Measurements from ENCODE around the gene DGKD.

DGKD gene

GRCh38 chr2:233424154-233424951 is 70.1 kb downstream of the DGKD start:
- Histone ChIP-seq H3K4me3 (replicated peaks; ENCODE audit: insufficient read depth, low read length) (no peak overlapping the region), H3K27me3 (ENCODE audit: insufficient read depth, poor library complexity, severe bottlenecking) (no peaks in the 10 kb centered on the region), H3K27ac (replicated peaks) (no peak overlapping the region)
- TF ChIP-seq POLR2AphosphoS5 (IDR thresholded peaks at IDR 0.05; ENCODE audit: low read depth), result no peak
- TF ChIP-seq REST (IDR thresholded peaks at IDR 0.05; ENCODE audit: insufficient replicate concordance, low read depth), result no peak
- TF ChIP-seq GABPA (IDR thresholded peaks at IDR 0.05; ENCODE audit: low read depth), result no peak
- TF ChIP-seq, protein P1, sequence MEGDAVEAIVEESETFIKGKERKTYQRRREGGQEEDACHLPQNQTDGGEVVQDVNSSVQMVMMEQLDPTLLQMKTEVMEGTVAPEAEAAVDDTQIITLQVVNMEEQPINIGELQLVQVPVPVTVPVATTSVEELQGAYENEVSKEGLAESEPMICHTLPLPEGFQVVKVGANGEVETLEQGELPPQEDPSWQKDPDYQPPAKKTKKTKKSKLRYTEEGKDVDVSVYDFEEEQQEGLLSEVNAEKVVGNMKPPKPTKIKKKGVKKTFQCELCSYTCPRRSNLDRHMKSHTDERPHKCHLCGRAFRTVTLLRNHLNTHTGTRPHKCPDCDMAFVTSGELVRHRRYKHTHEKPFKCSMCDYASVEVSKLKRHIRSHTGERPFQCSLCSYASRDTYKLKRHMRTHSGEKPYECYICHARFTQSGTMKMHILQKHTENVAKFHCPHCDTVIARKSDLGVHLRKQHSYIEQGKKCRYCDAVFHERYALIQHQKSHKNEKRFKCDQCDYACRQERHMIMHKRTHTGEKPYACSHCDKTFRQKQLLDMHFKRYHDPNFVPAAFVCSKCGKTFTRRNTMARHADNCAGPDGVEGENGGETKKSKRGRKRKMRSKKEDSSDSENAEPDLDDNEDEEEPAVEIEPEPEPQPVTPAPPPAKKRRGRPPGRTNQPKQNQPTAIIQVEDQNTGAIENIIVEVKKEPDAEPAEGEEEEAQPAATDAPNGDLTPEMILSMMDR (IDR thresholded peaks at IDR 0.05; ENCODE audit: insufficient read depth, low read length), result no peak
- no peak for TF ChIP-seq SPI1 (IDR thresholded peaks at IDR 0.05; ENCODE audit: borderline replicate concordance, low read depth)
- DNase-seq (ENCODE audit: low read depth in 1 of 2, low spot score in 1 of 2), result no peak

GRCh38 chr2:233426619-233427342 is 72.5 kb downstream of the DGKD start:
- peak; percentile 50 to 86 for DNase-seq (ENCODE audit: low read depth in 1 of 2, low spot score in 1 of 2)
- Histone ChIP-seq H3K27ac (replicated peaks) (no peak overlapping the region), H3K27me3 (ENCODE audit: insufficient read depth, poor library complexity, severe bottlenecking) (no peaks in the 10 kb centered on the region), H3K4me3 (replicated peaks; ENCODE audit: insufficient read depth, low read length) (no peak overlapping the region)
- TF ChIP-seq POLR2AphosphoS5 (IDR thresholded peaks at IDR 0.05; ENCODE audit: low read depth), result no peak
- no peak for TF ChIP-seq GABPA (IDR thresholded peaks at IDR 0.05; ENCODE audit: low read depth)
- no peak for TF ChIP-seq SPI1 (IDR thresholded peaks at IDR 0.05; ENCODE audit: borderline replicate concordance, low read depth)

DNA sequence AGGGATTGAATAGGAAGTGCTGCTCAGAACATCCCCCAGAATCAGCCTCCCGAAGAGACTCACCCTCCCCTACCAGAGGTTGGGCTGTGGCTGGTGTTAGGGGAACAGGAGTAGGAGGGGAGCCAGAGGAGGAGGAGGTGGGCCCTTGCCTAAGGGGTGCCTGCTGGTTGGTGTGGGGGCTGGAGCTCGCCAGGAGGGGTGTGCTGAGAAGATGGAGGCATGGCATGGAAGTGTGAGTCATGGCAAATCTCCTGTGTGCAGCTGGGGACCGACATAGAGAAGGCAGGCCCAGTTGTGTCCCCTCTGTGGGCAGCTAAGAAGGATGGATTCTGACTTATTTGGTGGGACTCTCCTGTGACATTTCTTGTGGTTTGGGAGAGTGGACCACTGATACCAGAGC is 73.7 kb downstream of the DGKD start:
- no peak overlapping the region for H3K27ac ChIP-seq (replicated peaks)
- H3K4me3 ChIP-seq (replicated peaks; ENCODE audit: insufficient read depth, low read length), result no peak overlapping the region
- no peak for DNase-seq (ENCODE audit: low read depth in 1 of 2, low spot score in 1 of 2)
- no peak for TF ChIP-seq GABPA (IDR thresholded peaks at IDR 0.05; ENCODE audit: low read depth)
- TF ChIP-seq REST (IDR thresholded peaks at IDR 0.05; ENCODE audit: insufficient replicate concordance, low read depth), result no peak
- TF ChIP-seq, protein P1 (IDR thresholded peaks at IDR 0.05; ENCODE audit: insufficient read depth, low read length), result no peak
- no peak for TF ChIP-seq SPI1 (IDR thresholded peaks at IDR 0.05; ENCODE audit: borderline replicate concordance, low read depth)
- TF ChIP-seq POLR2AphosphoS5 (IDR thresholded peaks at IDR 0.05; ENCODE audit: low read depth), result no peak
- H3K27me3 ChIP-seq (ENCODE audit: insufficient read depth, poor library complexity, severe bottlenecking), result no peaks in the 10 kb centered on the region

DNA sequence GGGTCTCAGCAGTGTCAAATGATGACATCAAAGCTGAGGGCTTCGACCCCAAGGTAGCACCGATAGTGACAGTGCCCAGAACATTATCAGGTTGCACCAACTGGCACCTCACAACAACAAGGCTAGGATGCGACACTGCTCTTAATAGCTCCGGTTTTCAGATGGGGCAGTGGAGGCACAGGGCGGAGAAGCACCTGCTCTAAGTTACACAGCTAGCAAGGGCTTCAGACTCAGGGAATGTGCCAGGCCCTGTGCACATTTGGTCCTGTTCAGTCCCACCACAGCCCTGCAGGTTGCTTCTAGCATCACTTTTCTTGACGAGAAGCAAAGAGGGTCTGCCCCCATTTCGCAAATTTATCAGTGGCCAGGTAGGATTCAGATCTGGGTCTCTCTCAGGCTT is 74.1 kb downstream of the DGKD start:
- H3K27ac ChIP-seq (replicated peaks), result no peak overlapping the region
- H3K27me3 ChIP-seq (ENCODE audit: insufficient read depth, poor library complexity, severe bottlenecking), result no peaks in the 10 kb centered on the region
- DNase-seq (ENCODE audit: low read depth in 1 of 2, low spot score in 1 of 2), result no peak
- TF ChIP-seq REST (IDR thresholded peaks at IDR 0.05; ENCODE audit: insufficient replicate concordance, low read depth), result no peak
- TF ChIP-seq GABPA (IDR thresholded peaks at IDR 0.05; ENCODE audit: low read depth), result no peak
- TF ChIP-seq, protein P1 (IDR thresholded peaks at IDR 0.05; ENCODE audit: insufficient read depth, low read length), result no peak
- no peak for TF ChIP-seq POLR2AphosphoS5 (IDR thresholded peaks at IDR 0.05; ENCODE audit: low read depth)
- TF ChIP-seq SPI1 (IDR thresholded peaks at IDR 0.05; ENCODE audit: borderline replicate concordance, low read depth), result no peak
- no peak overlapping the region for H3K4me3 ChIP-seq (replicated peaks; ENCODE audit: insufficient read depth, low read length)
